Measurements from ENCODE around the gene PTPN22.
"Not testable (repeated sequence)": the region's sequence is repeated elsewhere in the genome, so short reads cannot be mapped to it uniquely, and the experiment has no call there.

The PTPN22 gene

GRCh38 chr1:113854234-113854633 lies 17.3 kb downstream of the PTPN22 start:
- no peak for FAIRE-seq
- no peak for DNase-seq (ENCODE audit: insufficient read length, low spot score)
- no peak for TF ChIP-seq CTCF (IDR thresholded peaks at IDR 0.05; ENCODE audit: insufficient read depth, missing control alignments)

GRCh38 chr1:113852694-113853093 lies 18.8 kb downstream of the PTPN22 start:
- not testable (repeated sequence) for FAIRE-seq; DNase-seq (ENCODE audit: insufficient read length, low spot score)

- FAIRE-seq: no peak
- no peak for TF ChIP-seq CTCF (IDR thresholded peaks at IDR 0.05; ENCODE audit: insufficient read depth, missing control alignments)
- no peak for DNase-seq (ENCODE audit: insufficient read length, low spot score)
These were observed 21.2 kb downstream of the PTPN22 start for GRCh38 chr1:113850127-113850796.

- no peak for TF ChIP-seq CTCF (IDR thresholded peaks at IDR 0.05; ENCODE audit: insufficient read depth, missing control alignments)
- FAIRE-seq (no peak), DNase-seq (ENCODE audit: insufficient read length, low spot score) (no peak)
These were observed 22.4 kb downstream of the PTPN22 start for GRCh38 chr1:113849072-113849471.

- DNase-seq (ENCODE audit: insufficient read length, low spot score) (no peak), FAIRE-seq (no peak)
- TF ChIP-seq CTCF (IDR thresholded peaks at IDR 0.05; ENCODE audit: insufficient read depth, missing control alignments): no peak
These were observed 25.0 kb downstream of the PTPN22 start for GRCh38 chr1:113846391-113847035.

- no peak for FAIRE-seq
- TF ChIP-seq CTCF (IDR thresholded peaks at IDR 0.05; ENCODE audit: insufficient read depth, missing control alignments): no peak
These were observed 35.0 kb downstream of the PTPN22 start for GRCh38 chr1:113836534-113836933.

GRCh38 chr1:113835686-113836290 lies 35.7 kb downstream of the PTPN22 start:
- FAIRE-seq (peak; percentile 38), DNase-seq (ENCODE audit: insufficient read length, low spot score) (no peak)
- peak; percentile 56 for TF ChIP-seq CTCF (IDR thresholded peaks at IDR 0.05; ENCODE audit: insufficient read depth, missing control alignments)

More at GRCh38 chr1:113836534-113836933, 35.0 kb downstream of the PTPN22 start:
- no peak for DNase-seq (ENCODE audit: insufficient read length, low spot score)
